DOHH2 (cell line): ENCODE measurements around the gene RSL1D1.

Experiments
- EZH2phosphoT487 ChIP-seq: fragments of 200-600 bp; sonication (generic); IDR thresholded peaks from 2 replicates; pipeline ENCODE4 v1.6.1; 2017; ENCODE audit warnings: borderline replicate concordance, mild to moderate bottlenecking, antibody characterized with exemption, low read length, moderate library complexity, mixed read lengths
- TF ChIP-seq, protein P1 (sequence below): fragments of 200-600 bp; sonication (generic); IDR thresholded peaks from one replicate; pipeline ENCODE4 v1.5.1; 2014; ENCODE audit warnings: antibody characterized with exemption, mild to moderate bottlenecking, low read depth, low read length; ENCODE audit not compliant: poor library complexity, severe bottlenecking

DNA sequence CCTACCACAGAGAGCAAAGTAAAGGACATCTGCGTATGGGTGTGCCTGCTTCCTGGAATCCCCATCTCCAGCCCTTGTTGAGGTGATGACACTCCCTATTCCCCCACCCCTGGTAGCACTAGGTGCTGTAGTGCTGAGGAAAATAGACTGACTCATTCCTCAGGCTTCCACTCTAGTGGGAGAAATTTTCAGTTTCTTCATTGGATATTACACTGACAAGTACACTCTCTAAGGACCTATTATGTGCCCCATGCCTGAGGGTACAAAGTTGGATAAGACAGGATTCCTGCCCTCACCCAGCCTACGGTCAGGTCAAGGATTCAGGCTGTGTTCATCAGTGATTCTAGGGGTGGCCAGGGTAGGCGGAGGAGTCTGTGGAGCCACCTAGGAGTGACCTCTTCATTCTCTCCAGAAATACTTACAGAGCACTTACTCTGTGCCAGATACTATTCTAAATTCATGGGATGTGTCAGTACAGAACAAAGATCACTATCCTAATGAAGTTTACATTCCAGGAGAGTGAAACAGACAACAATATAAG lies 49.8 kb downstream of the RSL1D1 start:
- TF ChIP-seq, protein P1, sequence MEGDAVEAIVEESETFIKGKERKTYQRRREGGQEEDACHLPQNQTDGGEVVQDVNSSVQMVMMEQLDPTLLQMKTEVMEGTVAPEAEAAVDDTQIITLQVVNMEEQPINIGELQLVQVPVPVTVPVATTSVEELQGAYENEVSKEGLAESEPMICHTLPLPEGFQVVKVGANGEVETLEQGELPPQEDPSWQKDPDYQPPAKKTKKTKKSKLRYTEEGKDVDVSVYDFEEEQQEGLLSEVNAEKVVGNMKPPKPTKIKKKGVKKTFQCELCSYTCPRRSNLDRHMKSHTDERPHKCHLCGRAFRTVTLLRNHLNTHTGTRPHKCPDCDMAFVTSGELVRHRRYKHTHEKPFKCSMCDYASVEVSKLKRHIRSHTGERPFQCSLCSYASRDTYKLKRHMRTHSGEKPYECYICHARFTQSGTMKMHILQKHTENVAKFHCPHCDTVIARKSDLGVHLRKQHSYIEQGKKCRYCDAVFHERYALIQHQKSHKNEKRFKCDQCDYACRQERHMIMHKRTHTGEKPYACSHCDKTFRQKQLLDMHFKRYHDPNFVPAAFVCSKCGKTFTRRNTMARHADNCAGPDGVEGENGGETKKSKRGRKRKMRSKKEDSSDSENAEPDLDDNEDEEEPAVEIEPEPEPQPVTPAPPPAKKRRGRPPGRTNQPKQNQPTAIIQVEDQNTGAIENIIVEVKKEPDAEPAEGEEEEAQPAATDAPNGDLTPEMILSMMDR = no peak
- no peak for TF ChIP-seq EZH2phosphoT487
